T-helper 9 cell (primary cell): ENCODE results near the gene RTN4R.
"Not testable (repeated sequence)": the region's sequence is repeated elsewhere in the genome, so short reads cannot be mapped to it uniquely, and the experiment has no call there.

Experiments used
- DNase-seq: peaks from one replicate; pipeline ENCODE4 v3.0.0-alpha.2; 2020
- total RNA-seq, 2 donors: gene quantifications; one replicate each; lab custom pipeline; 2026; lab: John Stamatoyannopoulos, UW

Gene RTN4R
- total RNA-seq = 1.2 to 4.0 reads per million in 2 donors

- DNase-seq = peak; percentile 55
Measured at GRCh38 chr22:20268279-20269012, at the start of gene RTN4R. Gene RTN4R, minus strand, starts transcription at chr22:20268318. Its CDS starts 226 bp downstream, at chr22:20268092.

DNA sequence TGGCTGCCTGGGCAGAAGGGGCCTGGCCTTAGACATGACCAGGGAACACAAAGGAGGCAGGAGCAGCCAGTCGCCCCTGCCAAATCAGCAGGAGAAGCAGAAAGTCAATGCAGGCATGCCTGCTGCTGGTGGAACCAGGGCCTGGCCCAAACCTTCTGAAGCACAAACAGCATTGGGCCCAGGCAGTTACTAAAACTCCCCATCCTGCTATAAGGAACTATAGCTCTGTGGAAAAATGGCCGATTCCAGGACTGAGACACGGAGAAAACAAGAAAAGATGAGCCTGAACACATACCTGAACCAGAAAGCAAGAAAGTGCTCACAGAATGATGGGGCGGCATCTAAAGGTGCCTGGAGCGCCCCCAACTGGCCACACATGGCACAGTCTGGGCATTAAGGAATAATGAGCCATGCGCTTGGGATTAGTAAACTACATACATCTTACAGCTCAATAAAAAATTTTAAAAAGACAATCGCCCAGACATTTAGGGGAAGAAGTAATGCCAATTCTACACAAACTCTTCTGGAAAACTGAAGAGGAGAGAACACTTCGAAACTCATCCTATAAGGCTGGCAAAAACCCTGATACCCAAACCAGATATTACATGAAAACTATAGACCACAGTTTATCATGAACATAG, 49.4 kb upstream of the RTN4R start:
- DNase-seq = not testable (repeated sequence)

DNA sequence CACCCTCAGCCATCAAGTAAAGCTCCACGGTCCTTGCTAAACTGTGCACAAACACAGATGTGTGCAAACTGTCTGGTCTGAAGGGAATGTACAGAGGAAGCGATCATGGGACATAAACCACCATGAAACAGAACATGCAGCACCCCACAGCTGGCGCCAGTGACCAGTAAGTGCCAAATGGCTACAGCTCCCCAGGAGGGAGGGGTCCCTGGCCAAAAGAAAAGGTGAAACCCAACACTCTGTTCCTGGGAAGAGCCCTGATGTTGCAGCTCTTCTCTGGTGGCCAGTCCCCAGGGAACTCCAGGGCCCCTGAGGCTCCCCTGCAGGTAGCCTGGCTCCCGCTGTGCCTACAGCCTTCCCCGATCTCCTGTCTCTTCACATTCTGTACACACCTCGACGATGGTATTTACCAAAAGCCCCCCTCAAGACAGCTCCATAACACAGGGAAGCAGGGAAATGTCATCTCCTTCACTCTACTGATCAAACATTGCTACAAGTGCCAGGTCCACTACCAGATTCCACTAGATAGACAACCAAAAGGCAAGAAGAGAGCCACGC, 48.8 kb upstream of the RTN4R start:
- DNase-seq = no peak

DNA sequence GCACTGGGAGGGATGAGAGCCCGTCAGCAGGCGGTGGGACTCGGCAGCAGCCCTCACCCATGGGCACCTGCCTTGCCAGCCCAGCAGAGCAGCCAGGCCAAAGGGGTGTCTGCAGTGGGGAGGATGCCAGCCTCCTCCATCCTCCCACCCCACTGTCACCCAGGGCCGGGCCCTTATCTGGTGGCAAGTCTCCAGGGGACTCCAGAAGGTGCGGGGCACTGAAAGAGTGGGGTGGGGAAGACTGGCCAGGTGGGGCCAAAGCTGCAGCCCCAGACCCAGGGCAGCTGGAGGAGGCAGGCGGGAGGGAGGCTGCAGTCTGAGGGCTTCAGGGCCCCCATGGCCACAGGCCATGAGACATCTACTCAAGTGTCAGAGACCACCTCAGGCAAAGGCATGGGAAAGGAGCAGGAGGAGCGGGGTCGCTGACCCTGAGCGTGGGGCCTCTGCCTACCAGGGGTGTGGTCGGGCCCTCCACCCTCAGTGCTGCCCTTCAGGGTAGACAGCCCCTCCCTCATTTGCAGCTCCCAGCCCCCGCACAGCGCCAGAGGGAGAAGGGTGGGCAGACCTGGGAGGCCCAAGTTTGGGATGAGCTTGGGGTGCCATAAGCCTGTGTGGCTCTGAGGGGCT, 48.2 kb upstream of the RTN4R start:
- DNase-seq = no peak

- DNase-seq = no peak
Measured at GRCh38 chr22:20315337-20316216, 47.5 kb upstream of the RTN4R start.

DNA sequence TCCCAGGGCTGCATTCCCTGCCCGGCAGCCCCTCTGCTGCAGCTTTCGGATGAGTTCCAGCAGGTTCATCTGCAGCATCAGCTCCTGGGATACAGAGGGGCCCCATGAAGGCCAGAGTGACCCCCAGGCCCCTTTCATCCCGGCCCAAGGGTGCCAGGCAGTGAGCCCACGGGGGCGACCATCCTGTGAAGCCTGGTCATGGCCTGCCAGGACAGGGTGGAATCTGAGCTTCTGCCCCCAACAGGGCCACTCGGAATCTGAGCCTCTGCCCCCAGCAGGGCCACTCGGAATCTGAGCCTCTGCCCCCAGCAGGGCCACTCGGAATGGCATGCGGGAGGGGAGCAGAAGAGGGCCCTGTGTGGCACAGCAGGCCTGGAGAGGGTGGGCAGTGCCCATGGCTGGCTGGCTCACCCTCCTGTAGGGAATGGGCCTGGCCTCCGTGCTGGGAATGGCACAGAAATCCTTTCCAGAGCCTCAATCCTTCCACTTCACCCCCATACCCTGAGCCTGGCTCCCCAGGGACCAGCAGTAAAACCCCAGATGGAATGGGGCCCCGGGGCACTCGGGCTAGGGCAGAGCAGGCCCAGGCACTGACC, 46.7 kb upstream of the RTN4R start:
- DNase-seq = not testable (repeated sequence)

- not testable (repeated sequence) for DNase-seq
Measured at GRCh38 chr22:20314206-20314605, 46.1 kb upstream of the RTN4R start.

GRCh38 chr22:20313306-20314077, 45.4 kb upstream of the RTN4R start:
- not testable (repeated sequence) for DNase-seq

- no peak for DNase-seq
Measured at GRCh38 chr22:20312396-20313191, 44.5 kb upstream of the RTN4R start.

DNA sequence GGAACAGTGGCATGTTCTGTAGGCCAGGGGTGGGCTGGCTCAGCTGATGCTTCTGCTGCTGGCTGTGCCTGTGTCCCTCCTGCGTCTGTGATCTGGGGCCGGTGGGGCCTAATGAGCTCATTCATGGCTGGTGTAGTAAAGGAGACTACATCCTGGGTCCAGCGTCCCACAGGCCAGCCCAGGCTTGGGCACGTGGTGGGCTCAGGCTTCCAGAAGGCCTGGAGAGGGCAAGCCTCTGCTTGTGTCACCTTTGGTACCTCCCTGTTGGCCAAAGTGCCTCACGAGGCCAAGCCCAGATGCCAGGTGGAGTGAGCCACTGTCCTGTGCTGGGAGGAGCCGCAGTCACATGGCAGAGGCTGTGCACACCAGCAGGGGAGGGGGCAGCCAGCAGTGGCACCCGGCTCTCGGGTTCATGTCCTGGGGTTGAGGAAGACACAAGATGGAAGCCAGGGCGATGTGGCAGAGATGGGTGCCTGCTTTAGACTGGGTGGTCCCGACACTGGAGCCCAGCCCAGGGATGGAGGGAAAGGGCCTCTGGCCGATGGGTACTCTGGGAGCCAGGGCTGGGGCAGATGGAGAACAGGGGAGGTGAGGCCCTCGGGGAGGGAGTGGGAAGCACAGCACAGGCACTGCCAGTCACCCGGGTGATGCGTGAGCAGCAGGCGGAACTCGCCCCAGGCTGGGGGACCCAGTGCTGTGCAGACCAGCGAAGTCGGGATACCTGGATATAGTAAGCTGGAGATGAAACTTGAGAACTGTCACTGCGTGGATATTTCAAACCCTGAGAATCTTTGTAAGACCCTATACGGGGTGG, 43.3 kb upstream of the RTN4R start:
- DNase-seq = not testable (repeated sequence)

- DNase-seq = not testable (repeated sequence)
Measured at GRCh38 chr22:20310773-20311172, 42.7 kb upstream of the RTN4R start.

DNA sequence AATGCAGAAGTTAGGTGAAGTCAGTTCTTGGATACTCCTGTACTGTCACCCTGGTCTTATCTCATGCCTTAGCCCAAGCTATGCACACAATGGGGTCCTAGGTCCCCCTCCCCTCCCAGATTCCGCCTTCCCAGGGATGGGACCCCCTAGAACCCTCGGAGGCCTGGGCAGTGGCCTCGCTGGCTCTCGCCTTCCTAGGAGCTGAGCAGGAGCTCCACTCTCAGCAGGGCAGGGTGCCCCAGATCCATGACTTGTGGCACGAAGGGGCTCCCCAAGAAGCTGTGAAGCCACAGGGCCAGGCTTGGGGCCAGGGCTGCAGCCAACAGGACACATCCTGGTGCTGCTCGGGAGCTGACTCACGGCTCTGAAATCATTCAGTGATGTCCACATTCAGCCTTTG, 42.1 kb upstream of the RTN4R start:
- DNase-seq = not testable (repeated sequence)

DNA sequence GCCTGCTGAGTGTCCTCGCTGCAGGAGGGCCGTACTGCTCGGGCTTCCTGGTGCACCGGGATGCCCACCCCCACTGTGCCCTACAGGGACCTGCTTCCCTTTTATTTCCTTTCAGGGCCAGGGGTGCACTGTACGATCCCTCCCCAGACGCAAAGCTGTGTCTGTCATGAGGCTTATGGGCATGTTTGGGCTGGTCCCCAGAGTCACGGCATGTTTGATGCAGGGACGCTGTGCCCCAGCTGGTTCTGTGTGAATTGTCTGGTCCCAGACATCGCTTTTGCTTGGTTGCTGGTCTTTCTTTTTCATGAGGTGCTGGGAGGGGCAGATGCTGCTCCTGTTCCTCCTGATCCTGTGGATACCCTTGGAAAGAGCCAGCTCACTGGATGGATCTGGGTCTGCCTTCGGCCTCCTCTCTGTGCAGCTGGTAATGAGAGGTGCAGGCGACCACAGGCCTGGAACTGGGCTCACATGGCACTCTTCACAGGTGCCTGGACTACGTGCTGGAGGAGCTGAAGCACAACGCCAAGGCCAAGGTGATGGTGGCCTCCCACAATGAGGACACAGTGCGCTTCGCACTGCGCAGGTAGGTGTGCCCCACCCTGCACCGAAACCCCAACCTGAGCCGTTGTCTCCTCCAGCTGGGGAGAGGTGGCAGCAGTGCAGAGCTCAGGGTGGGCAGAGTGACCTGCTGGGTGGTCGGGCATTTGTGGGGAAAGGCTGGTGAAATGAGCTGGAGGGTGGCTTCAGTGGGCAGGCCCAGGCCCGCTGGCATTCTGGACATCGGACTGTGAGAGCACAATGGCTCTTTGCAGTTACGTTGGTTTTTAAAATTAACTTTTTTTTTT, 40.9 kb upstream of the RTN4R start:
- not testable (repeated sequence) for DNase-seq

GRCh38 chr22:20307448-20308447, 39.6 kb upstream of the RTN4R start:
- not testable (repeated sequence) for DNase-seq

- DNase-seq = not testable (repeated sequence)
Measured at GRCh38 chr22:20306646-20307447, 38.7 kb upstream of the RTN4R start.
